Measurements from ENCODE around the gene SPRED3. TPM values are rescaled to one million over a fixed set of nuclear protein-coding genes. Genes with fewer than 3 reads are reported as not detected.
"Not testable (repeated sequence)": the region's sequence is repeated elsewhere in the genome, so short reads cannot be mapped to it uniquely, and the experiment has no call there.

Gene SPRED3
- total RNA-seq, 4 donors from 2014 or later = 0.46 to 0.83 (median 0.59) TPM

DNA sequence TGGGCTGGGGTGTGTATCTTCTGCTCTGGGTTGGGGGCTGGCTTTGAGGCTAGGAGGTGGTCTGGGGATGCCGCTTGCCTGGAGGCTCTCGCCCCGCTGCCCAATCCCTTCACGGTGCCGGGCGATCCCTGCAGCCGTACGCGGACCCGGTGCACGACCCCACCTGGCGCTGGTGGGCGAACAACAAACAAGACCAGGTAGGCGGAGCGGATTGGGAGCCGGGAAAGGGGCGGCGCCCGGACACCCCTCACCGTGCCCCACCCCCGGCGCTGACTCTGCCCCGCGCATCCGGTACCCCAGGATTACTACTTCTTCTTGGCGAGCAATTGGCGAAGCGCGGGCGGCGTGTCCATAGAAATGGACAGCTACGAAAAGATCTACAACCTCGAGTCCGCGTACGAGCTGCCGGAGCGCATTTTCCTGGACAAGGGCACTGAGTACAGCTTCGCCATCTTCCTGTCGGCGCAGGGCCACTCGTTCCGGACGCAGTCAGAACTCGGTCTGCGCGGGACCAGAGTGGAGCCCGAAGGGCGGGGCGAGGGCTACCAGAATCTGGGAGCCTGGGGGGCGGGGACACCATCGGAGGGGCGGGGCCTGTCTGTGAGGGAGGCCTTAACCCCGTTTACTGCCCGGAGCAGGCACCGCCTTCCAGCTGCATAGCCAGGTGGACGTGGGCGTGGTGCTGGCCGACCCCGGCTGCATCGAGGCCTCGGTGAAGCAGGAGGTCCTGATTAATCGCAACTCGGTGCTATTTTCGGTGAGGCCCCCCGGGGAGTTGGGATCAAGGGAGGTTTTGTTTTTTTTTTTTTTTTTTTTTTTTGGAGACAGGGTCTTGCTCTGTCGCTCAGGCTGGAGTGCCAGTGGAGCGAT, 26.2 kb upstream of the SPRED3 start:
- H3K9me3 ChIP-seq = no peaks in the 10 kb centered on the region
- H3K27ac ChIP-seq (replicated peaks in 1 of 4) = peak overlapping the region; percentile 37 to 70 (median 50)
- TF ChIP-seq POLR2AphosphoS5 (IDR thresholded peaks at IDR 0.05) = peak in 1 of 2 donors; percentile 60
- TF ChIP-seq, protein P1, sequence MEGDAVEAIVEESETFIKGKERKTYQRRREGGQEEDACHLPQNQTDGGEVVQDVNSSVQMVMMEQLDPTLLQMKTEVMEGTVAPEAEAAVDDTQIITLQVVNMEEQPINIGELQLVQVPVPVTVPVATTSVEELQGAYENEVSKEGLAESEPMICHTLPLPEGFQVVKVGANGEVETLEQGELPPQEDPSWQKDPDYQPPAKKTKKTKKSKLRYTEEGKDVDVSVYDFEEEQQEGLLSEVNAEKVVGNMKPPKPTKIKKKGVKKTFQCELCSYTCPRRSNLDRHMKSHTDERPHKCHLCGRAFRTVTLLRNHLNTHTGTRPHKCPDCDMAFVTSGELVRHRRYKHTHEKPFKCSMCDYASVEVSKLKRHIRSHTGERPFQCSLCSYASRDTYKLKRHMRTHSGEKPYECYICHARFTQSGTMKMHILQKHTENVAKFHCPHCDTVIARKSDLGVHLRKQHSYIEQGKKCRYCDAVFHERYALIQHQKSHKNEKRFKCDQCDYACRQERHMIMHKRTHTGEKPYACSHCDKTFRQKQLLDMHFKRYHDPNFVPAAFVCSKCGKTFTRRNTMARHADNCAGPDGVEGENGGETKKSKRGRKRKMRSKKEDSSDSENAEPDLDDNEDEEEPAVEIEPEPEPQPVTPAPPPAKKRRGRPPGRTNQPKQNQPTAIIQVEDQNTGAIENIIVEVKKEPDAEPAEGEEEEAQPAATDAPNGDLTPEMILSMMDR (IDR thresholded peaks at IDR 0.05) = no peak
- intact Hi-C loops (cut with DNase I) = no loop called here
- WGBS = 3% methylated on average over 38 of the region's 68 CpGs
- peak overlapping the region; percentile 60 to 63 (median 62) for H3K4me3 ChIP-seq
- H3K36me3 ChIP-seq = no peaks in the 10 kb centered on the region
- peaks cover 6 to 22% (median 21%) of the 10 kb centered on the region in 4 donors for H3K4me1 ChIP-seq
- DNase-seq (ENCODE audit: extremely low spot score) = peak; percentile 93
- peaks cover 0 to 56% (median 6%) of the 10 kb centered on the region in 4 donors for H3K27me3 ChIP-seq

DNA sequence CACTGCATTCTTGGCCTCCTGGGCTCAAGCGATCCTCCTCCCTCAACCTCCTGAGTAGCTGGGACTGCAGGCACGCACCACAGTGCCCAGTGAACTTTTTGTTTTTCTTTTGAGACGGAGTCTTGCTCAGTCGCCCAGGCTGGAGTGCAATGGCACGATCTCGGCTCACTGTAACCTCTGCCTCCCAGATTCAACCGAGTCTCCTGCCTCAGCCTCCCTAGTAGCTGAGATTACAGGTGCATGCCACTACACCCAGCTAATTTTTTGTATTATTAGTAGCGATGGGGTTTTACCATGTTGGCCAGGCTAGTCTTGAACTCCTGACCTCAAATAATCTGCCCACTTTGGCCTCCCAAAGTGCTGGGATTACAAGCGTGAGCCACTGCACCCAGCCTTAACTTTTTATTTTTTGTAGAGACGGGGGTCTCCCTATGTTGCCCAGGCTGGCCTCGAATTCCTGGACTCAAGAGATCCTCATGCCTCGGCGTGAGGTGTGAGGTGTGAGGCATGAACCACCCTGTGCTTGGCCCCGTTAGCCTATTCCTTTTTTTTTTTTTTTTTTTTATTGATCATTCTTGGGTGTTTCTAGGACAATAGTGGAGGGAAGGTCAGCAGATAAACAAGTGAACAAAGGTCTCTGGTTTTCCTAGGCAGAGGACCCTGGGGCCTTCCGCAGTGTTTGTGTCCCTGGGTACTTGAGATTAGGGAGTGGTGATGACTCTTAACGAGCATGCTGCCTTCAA, 25.4 kb upstream of the SPRED3 start:
- H3K27ac ChIP-seq (replicated peaks in 1 of 4); intact Hi-C loops (cut with DNase I); H3K9me3 ChIP-seq; DNase-seq (ENCODE audit: extremely low spot score); H3K36me3 ChIP-seq: not testable (repeated sequence)
- WGBS = 83% methylated on average over 14 of the region's 16 CpGs
- Histone ChIP-seq H3K4me3 (peak overlapping the region; percentile 60 to 63 (median 62)), H3K27me3 (peaks cover 0 to 56% (median 6%) of the 10 kb centered on the region in 4 donors), H3K4me1 (peaks cover 6 to 22% (median 21%) of the 10 kb centered on the region in 4 donors)

DNA sequence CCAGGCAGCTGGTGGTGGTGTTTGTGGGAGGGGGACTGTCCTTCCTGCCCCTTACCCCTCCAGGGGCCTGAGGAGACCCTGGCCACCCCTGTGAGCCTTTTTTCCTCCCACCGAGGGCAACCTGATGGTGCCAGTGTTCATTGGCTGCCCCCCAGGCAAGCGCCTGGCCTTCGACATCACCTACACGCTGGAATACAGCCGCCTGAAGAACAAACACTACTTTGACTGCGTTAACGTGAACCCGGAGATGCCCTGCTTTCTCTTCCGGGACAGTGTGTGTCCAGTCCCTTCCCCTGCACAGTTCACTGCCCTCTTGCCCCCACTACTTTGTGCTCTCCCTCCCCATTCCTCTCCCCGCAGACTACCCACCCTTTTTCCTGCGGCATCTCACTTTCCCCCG, 21.5 kb upstream of the SPRED3 start:
- Histone ChIP-seq H3K27ac (replicated peaks in 1 of 4) (no peak overlapping the region), H3K9me3 (no peaks in the 10 kb centered on the region), H3K27me3 (peaks cover 0 to 32% (median 0%) of the 10 kb centered on the region in 4 donors), H3K36me3 (no peaks in the 10 kb centered on the region), H3K4me3 (no peak overlapping the region), H3K4me1 (peaks cover 6 to 11% (median 11%) of the 10 kb centered on the region in 4 donors)
- no peak for TF ChIP-seq POLR2A (IDR thresholded peaks at IDR 0.05; ENCODE audit: low read depth)
- TF ChIP-seq POLR2AphosphoS5 (IDR thresholded peaks at IDR 0.05) = no peak
- TF ChIP-seq, protein P1 (IDR thresholded peaks at IDR 0.05) = no peak
- TF ChIP-seq EP300 (IDR thresholded peaks at IDR 0.05) = no peak
- DNase-seq (ENCODE audit: extremely low spot score) = no peak
- intact Hi-C loops (cut with DNase I) = no loop called here
- WGBS = 76% methylated on average over 12 of the region's 12 CpGs

DNA sequence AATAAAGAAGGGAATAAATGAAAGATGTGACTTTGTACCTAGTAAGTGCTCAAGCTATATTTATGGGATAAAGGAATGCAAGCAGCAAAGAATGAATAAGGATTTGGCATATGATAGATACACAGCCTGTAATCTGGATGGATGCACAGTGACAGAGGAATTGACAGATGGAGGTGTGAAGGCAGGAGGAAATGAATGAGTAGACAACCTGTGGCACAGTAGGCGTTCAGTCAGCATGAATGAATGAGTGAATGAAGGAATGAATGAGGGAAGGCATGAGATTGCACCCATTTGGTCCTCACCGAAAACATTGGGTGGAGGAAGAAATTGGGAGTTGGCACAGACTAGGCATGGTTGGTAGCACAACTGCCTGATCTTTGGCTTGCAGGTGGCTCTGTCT, 18.9 kb upstream of the SPRED3 start:
- DNase-seq (ENCODE audit: extremely low spot score) = no peak
- Histone ChIP-seq H3K27me3 (peaks cover 0 to 32% (median 0%) of the 10 kb centered on the region in 4 donors), H3K27ac (replicated peaks in 1 of 4) (no peak overlapping the region), H3K4me1 (peaks cover 0 to 5% (median 4%) of the 10 kb centered on the region in 4 donors), H3K36me3 (no peaks in the 10 kb centered on the region), H3K9me3 (no peaks in the 10 kb centered on the region), H3K4me3 (no peak overlapping the region)
- WGBS = 86% methylated on average over 2 of the region's 2 CpGs
- intact Hi-C loops (cut with DNase I) = no loop called here
- TF ChIP-seq, protein P1 (IDR thresholded peaks at IDR 0.05) = no peak
- TF ChIP-seq POLR2AphosphoS5 (IDR thresholded peaks at IDR 0.05) = no peak
- TF ChIP-seq EP300 (IDR thresholded peaks at IDR 0.05) = no peak
- TF ChIP-seq POLR2A (IDR thresholded peaks at IDR 0.05; ENCODE audit: low read depth) = no peak

DNA sequence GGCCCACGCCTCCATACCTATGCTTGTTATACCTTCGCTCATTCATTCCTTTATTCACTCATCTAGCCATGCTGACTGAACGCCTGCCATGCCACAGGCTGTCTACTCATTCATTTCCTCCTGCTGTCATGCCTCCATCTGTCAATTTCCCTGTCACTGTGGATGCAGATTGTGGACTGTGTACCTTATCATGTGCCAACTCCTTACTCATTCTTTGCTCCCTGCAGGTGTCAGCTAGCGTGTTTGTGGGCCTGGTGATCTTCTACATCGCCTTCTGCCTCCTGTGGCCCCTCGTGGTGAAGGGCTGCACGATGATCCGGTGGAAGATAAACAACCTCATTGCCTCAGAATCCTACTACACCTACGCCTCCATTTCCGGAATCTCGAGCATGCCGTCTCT, 18.2 kb upstream of the SPRED3 start:
- Histone ChIP-seq H3K4me1 (peaks cover 3 to 9% (median 6%) of the 10 kb centered on the region in 4 donors), H3K4me3 (no peak overlapping the region), H3K9me3 (no peaks in the 10 kb centered on the region), H3K27me3 (peaks cover 0 to 32% (median 0%) of the 10 kb centered on the region in 4 donors), H3K36me3 (no peaks in the 10 kb centered on the region), H3K27ac (replicated peaks in 1 of 4) (no peak overlapping the region)
- intact Hi-C loops (cut with DNase I) = no loop called here
- whole genome bisulfite sequencing = 74% methylated on average over 12 of the region's 12 CpGs
- no peak for DNase-seq (ENCODE audit: extremely low spot score)
- TF ChIP-seq, protein P1 (IDR thresholded peaks at IDR 0.05) = no peak
- TF ChIP-seq POLR2A (IDR thresholded peaks at IDR 0.05; ENCODE audit: low read depth) (no peak), POLR2AphosphoS5 (IDR thresholded peaks at IDR 0.05) (no peak), EP300 (IDR thresholded peaks at IDR 0.05) (no peak)

All from esophagus muscularis mucosa (tissue), 4 donors.